Stomach (tissue), 4 donors: ENCODE measurements around the gene WNT11.

ENCODE experiments used
- EP300 ChIP-seq: sonication (generic); formaldehyde crosslinking; IDR thresholded peaks from one replicate; pipeline ENCODE4 v1.6.1; 2017; ENCODE audit warnings: antibody characterized with exemption
- POLR2A ChIP-seq, 4 donors: fragments of 450-650 bp; IDR thresholded peaks; one replicate each; pipeline ENCODE4 v1.6.1; 2016; ENCODE audit warnings: antibody characterized with exemption in 4 of 4, control low read depth in 2 of 4, mild to moderate bottlenecking in 1 of 4, moderate library complexity in 1 of 4
- POLR2AphosphoS5 ChIP-seq, 3 donors: sonication (generic); formaldehyde crosslinking; IDR thresholded peaks; one replicate each; pipeline ENCODE4 v1.6.1; 2016; ENCODE audit warnings: antibody characterized with exemption in 3 of 3
- TF ChIP-seq, protein P1 (sequence below), 7 experiments: fragments of 450-650 bp in 4 of 7; fragments of 200-600 bp in 3 of 7; sonication (generic) in 3 of 7; IDR thresholded peaks; one replicate each; pipeline ENCODE4 v1.5.1; 2016 to 2019; ENCODE audit warnings: antibody characterized with exemption in 7 of 7, control low read depth in 2 of 7, mild to moderate bottlenecking in 1 of 7

DNA sequence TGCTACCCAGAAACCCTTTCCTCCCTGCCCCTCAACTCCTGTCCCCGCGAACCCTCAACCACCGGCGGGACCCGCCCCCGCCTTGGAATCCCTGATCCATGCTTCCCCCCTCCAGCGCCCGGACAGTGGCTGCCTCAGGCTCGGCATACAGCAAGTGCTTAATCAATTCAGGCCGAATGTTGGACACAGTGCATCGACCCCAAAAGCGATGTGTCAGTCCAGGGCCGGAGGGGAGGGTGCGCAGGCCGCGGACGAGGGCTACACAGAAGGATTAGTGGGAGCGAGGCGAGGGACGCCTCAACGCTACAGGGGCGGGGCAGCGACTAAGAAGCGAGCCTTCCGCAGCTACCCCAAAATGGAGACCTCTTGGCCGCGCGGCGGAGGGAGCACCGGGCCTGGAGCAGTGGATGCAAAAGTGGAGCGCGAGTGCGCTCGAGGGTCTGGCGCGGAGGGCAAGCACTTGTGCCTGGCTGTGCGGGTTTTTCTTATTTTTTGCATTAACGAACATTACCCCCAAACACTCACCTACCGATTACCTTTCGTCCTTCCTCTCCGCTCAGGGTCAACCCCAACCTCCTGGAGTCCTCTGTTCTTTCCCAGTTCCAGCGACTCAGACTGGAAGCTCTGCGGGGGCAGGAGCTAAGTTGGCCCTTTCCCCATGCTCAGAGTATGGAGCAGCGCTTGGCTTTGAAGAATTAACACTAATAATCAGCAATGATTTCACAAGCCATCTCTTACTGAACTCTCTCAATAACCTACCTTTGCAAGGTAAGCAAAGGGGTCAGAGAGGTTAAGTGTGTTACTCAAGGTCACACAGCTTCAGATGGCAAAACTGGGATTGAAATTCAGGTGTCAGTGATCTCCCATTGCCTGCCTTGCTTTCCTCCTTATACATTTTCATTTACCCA lies 30.0 kb upstream of the WNT11 start:
- TF ChIP-seq, protein P1, sequence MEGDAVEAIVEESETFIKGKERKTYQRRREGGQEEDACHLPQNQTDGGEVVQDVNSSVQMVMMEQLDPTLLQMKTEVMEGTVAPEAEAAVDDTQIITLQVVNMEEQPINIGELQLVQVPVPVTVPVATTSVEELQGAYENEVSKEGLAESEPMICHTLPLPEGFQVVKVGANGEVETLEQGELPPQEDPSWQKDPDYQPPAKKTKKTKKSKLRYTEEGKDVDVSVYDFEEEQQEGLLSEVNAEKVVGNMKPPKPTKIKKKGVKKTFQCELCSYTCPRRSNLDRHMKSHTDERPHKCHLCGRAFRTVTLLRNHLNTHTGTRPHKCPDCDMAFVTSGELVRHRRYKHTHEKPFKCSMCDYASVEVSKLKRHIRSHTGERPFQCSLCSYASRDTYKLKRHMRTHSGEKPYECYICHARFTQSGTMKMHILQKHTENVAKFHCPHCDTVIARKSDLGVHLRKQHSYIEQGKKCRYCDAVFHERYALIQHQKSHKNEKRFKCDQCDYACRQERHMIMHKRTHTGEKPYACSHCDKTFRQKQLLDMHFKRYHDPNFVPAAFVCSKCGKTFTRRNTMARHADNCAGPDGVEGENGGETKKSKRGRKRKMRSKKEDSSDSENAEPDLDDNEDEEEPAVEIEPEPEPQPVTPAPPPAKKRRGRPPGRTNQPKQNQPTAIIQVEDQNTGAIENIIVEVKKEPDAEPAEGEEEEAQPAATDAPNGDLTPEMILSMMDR (IDR thresholded peaks at IDR 0.05) = no peak
- TF ChIP-seq POLR2AphosphoS5 (IDR thresholded peaks at IDR 0.05) (no peak), EP300 (no peak), POLR2A (IDR thresholded peaks at IDR 0.05) (no peak)
